Mesendoderm (in vitro differentiated cells): ENCODE measurements around the gene HYOU1.
"Not testable (repeated sequence)": the region's sequence is repeated elsewhere in the genome, so short reads cannot be mapped to it uniquely, and the experiment has no call there.

Experiments used
- DNase-seq: peaks from one replicate; pipeline ENCODE4 v3.0.0; 2013
- H2AK5ac ChIP-seq: 2 replicates; pipeline ENCODE4 v1.6.1; 2013; ENCODE audit warnings: low read length, inconsistent platforms
- H2BK120ac ChIP-seq: 2 replicates; pipeline ENCODE4 v1.6.1; 2013; ENCODE audit warnings: low read depth, mild to moderate bottlenecking, low read length, moderate library complexity, mixed read lengths
- H2BK15ac ChIP-seq: replicated peaks from 2 replicates; pipeline ENCODE4 v1.6.1; 2013; ENCODE audit warnings: low read depth, mild to moderate bottlenecking, moderate library complexity
- H2BK5ac ChIP-seq: 2 replicates; pipeline ENCODE4 v1.6.1; 2013; ENCODE audit warnings: low read length, inconsistent platforms
- H3K18ac ChIP-seq: 2 replicates; pipeline ENCODE4 v1.6.1; 2013; ENCODE audit warnings: mild to moderate bottlenecking, low read length, mixed read lengths
- H3K23ac ChIP-seq: one replicate; pipeline ENCODE4 v1.6.1; 2013; ENCODE audit warnings: low read length
- H3K27ac ChIP-seq: 2 replicates; pipeline ENCODE4 v1.5.1; 2013; ENCODE audit warnings: low read depth, mild to moderate bottlenecking, inconsistent platforms, low read length, moderate library complexity
- H3K27me3 ChIP-seq: 2 replicates; pipeline ENCODE4 v1.6.1; 2013; ENCODE audit warnings: low read length, control low read depth, mild to moderate bottlenecking, inconsistent platforms; ENCODE audit not compliant: insufficient read depth, poor library complexity
- H3K36me3 ChIP-seq: 2 replicates; pipeline ENCODE4 v1.6.1; 2013; ENCODE audit warnings: low read length, inconsistent platforms; ENCODE audit not compliant: control insufficient read depth, insufficient read depth
- H3K4ac ChIP-seq: one replicate; pipeline ENCODE4 v1.6.1; 2013; ENCODE audit warnings: low read depth, mild to moderate bottlenecking, low read length, moderate library complexity
- H3K4me1 ChIP-seq: 2 replicates; pipeline ENCODE4 v1.6.1; 2013; ENCODE audit warnings: low read depth, low read length, inconsistent platforms; ENCODE audit not compliant: control insufficient read depth
- H3K4me2 ChIP-seq: 2 replicates; pipeline ENCODE4 v1.6.1; 2013; ENCODE audit warnings: low read length
- H3K4me3 ChIP-seq: 2 replicates; pipeline ENCODE4 v1.5.1; 2013; ENCODE audit warnings: mild to moderate bottlenecking, low read length
- H3K56ac ChIP-seq: one replicate; pipeline ENCODE4 v1.6.1; 2013; ENCODE audit warnings: low read length
- H3K79me1 ChIP-seq: 2 replicates; pipeline ENCODE4 v1.6.1; 2013; ENCODE audit warnings: low read length, inconsistent platforms
- H3K79me2 ChIP-seq: 2 replicates; pipeline ENCODE4 v1.6.1; 2013; ENCODE audit warnings: mild to moderate bottlenecking, low read length; ENCODE audit not compliant: control insufficient read depth, insufficient read depth
- H3K9ac ChIP-seq: 2 replicates; pipeline ENCODE4 v1.6.1; 2013; ENCODE audit warnings: low read length, inconsistent platforms
- H4K5ac ChIP-seq: one replicate; pipeline ENCODE4 v1.6.1; 2013; ENCODE audit warnings: low read length
- H4K8ac ChIP-seq: one replicate; pipeline ENCODE4 v1.6.1; 2013; ENCODE audit warnings: low read depth, mild to moderate bottlenecking, control low read depth, low read length, moderate library complexity
- WGBS: extraction: QIAGEN DNeasy Blood & Tissue Kit; methylation state at CpG from one replicate; pipeline ENCODE4 v1.1.7; 2013; ENCODE audit warnings: low lambda C conversion rate, missing lambda C conversion rate; ENCODE audit not compliant: insufficient coverage; ENCODE audit errors: extremely low coverage; 5-methylcytosine and 5-hydroxymethylcytosine counted together

Gene HYOU1

DNA sequence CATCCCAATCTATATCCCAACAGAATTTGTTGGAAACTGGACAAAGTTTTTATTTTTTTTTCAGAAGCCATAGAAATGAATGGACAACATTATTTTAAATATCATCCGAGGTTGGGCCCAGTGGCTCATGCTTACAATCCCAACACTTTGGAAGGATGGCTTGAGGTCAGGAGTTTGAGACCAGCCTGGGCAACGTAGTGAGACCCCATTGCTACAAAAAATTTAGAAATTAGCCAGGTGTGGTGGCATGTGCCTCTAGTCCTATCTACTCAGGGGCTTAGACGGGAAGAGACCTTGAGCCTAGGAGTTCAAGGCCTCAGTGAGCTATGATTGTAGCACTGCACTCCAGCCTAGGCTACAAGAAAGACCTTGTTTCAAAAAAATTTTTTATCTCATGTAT lies 22.2 kb downstream of the HYOU1 start:
- no peak overlapping the region for H2BK15ac ChIP-seq
- no peaks in the 10 kb centered on the region for H3K36me3 ChIP-seq
- no peak for DNase-seq
- no peak overlapping the region for H2AK5ac ChIP-seq
- no CpG with 5 or more reads among the region's 3 CpGs for WGBS
- no peak overlapping the region for H4K5ac ChIP-seq
- H3K4ac ChIP-seq = no peak overlapping the region
- no peak overlapping the region for H3K56ac ChIP-seq
- H3K79me1 ChIP-seq = no peaks in the 10 kb centered on the region
- H2BK120ac ChIP-seq = no peak overlapping the region
- no peak overlapping the region for H3K18ac ChIP-seq
- no peak overlapping the region for H3K27ac ChIP-seq
- H3K4me2 ChIP-seq = no peak overlapping the region
- no peak overlapping the region for H3K4me3 ChIP-seq
- no peak overlapping the region for H4K8ac ChIP-seq
- H3K23ac ChIP-seq = no peak overlapping the region
- no peaks in the 10 kb centered on the region for H3K4me1 ChIP-seq
- H3K9ac ChIP-seq = no peak overlapping the region
- no peaks in the 10 kb centered on the region for H3K27me3 ChIP-seq
- no peak overlapping the region for H2BK5ac ChIP-seq
- no peaks in the 10 kb centered on the region for H3K79me2 ChIP-seq

- H2BK120ac ChIP-seq, H3K4ac ChIP-seq, H2BK5ac ChIP-seq, H3K4me1 ChIP-seq, H3K9ac ChIP-seq, H2AK5ac ChIP-seq, DNase-seq, H3K4me3 ChIP-seq, H3K18ac ChIP-seq, H4K5ac ChIP-seq, H3K56ac ChIP-seq, H3K23ac ChIP-seq, H2BK15ac ChIP-seq, H3K79me1 ChIP-seq, H3K27me3 ChIP-seq, H4K8ac ChIP-seq, H3K79me2 ChIP-seq, H3K27ac ChIP-seq, H3K4me2 ChIP-seq, H3K36me3 ChIP-seq: not testable (repeated sequence)
- no CpG with 5 or more reads among the region's 10 CpGs for WGBS
Measured at GRCh38 chr11:119033421-119033820, 23.6 kb downstream of the HYOU1 start.

GRCh38 chr11:119031912-119032280 lies 25.1 kb downstream of the HYOU1 start:
- Histone ChIP-seq H2AK5ac (no peak overlapping the region), H3K79me2 (no peaks in the 10 kb centered on the region), H2BK15ac (no peak overlapping the region), H3K27ac (no peak overlapping the region), H3K23ac (no peak overlapping the region), H3K4me3 (no peak overlapping the region), H3K79me1 (peaks cover 11% of the 10 kb centered on the region), H3K4ac (no peak overlapping the region), H3K27me3 (no peaks in the 10 kb centered on the region), H3K56ac (peak overlapping the region; percentile 39), H2BK120ac (no peak overlapping the region), H2BK5ac (no peak overlapping the region), H3K36me3 (no peaks in the 10 kb centered on the region), H3K9ac (no peak overlapping the region), H3K4me2 (no peak overlapping the region), H4K5ac (no peak overlapping the region), H3K4me1 (peaks cover 11% of the 10 kb centered on the region), H4K8ac (no peak overlapping the region), H3K18ac (no peak overlapping the region)
- WGBS = no CpG with 5 or more reads among the region's 9 CpGs
- DNase-seq = no peak

DNA sequence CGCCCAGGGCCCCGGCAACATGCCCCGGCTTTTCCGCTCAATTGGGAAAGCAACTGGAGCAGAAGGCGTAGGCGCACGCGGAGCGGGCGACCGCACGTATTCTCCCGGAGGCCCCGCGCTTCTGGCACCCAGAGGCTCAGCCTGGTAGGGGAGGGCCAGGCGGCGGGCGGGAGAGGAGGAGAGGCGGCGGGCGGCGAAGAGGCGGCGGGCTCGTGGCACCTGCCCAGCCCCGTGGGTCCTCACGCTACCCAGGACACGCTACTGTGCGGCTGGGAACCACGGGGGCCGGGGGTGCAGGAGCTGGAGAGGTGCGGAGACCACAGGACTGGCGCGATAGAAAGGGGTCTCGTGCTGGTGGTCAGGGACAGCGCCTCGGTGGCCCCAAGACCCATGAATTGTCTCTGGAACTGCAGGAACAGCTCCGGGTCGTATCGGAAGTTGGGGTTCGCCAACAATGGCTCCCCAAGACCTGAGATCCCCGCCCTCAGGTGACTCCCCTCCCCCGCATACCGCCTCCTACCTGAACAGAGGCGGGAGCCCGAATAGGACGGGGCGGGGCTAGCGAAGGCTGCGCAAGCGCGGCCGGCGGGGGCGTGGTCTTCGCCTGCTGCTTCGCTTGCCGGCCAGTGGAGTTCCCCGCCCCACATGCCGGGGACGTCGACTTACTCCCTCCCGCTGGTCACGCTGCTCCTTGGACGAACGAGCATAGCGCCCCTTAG lies 26.5 kb downstream of the HYOU1 start, which contains the start of gene SLC37A4:
Gene SLC37A4, minus strand, starts transcription at position 549 of the 719 bp plus-strand sequence.
- no peak within 1 kb of the TSS for H3K23ac ChIP-seq
- H3K4ac ChIP-seq = peak within 1 kb of the TSS; percentile 82
- no peaks in the 10 kb centered on the region for H3K36me3 ChIP-seq
- H4K8ac ChIP-seq = no peak within 1 kb of the TSS
- no peak within 1 kb of the TSS for H2AK5ac ChIP-seq
- H3K27ac ChIP-seq = no peak within 1 kb of the TSS
- H3K27me3 ChIP-seq = no peaks in the 10 kb centered on the region
- peak within 1 kb of the TSS; percentile 59 for H3K4me3 ChIP-seq
- H3K4me2 ChIP-seq = peak within 1 kb of the TSS; percentile 65
- H2BK5ac ChIP-seq = peak within 1 kb of the TSS; percentile 37
- H2BK15ac ChIP-seq = no peak within 1 kb of the TSS
- no peaks in the 10 kb centered on the region for H3K79me2 ChIP-seq
- peaks cover 11% of the 10 kb centered on the region for H3K4me1 ChIP-seq
- peaks cover 11% of the 10 kb centered on the region for H3K79me1 ChIP-seq
- WGBS = no CpG with 5 or more reads among the region's 67 CpGs
- H3K56ac ChIP-seq = peak within 1 kb of the TSS; percentile 94
- H3K9ac ChIP-seq = peak within 1 kb of the TSS; percentile 83
- no peak within 1 kb of the TSS for H4K5ac ChIP-seq
- H3K18ac ChIP-seq = peak within 1 kb of the TSS; percentile 81
- H2BK120ac ChIP-seq = no peak within 1 kb of the TSS
- DNase-seq = peak; percentile 99

GRCh38 chr11:119030029-119030328 lies 27.0 kb downstream of the HYOU1 start:
- Histone ChIP-seq H3K4ac (peak overlapping the region; percentile 46), H4K8ac (no peak overlapping the region), H3K27me3 (no peaks in the 10 kb centered on the region), H2BK5ac (no peak overlapping the region), H3K36me3 (peaks cover 2% of the 10 kb centered on the region), H3K79me2 (no peaks in the 10 kb centered on the region), H3K9ac (peak overlapping the region; percentile 83), H4K5ac (no peak overlapping the region), H3K4me2 (peak overlapping the region; percentile 65), H3K56ac (peak overlapping the region; percentile 94), H3K79me1 (peaks cover 11% of the 10 kb centered on the region), H2BK15ac (no peak overlapping the region), H3K18ac (peak overlapping the region; percentile 81), H3K23ac (no peak overlapping the region), H3K27ac (no peak overlapping the region), H3K4me1 (peaks cover 11% of the 10 kb centered on the region), H3K4me3 (peak overlapping the region; percentile 59), H2BK120ac (no peak overlapping the region), H2AK5ac (no peak overlapping the region)
- WGBS = no CpG with 5 or more reads among the region's 13 CpGs
- no peak for DNase-seq
